Middle frontal gyrus (tissue), 1 donor: ENCODE measurements around the gene KATNAL1.
"Not testable (repeated sequence)": the region's sequence is repeated elsewhere in the genome, so short reads cannot be mapped to it uniquely, and the experiment has no call there.

Source experiments
- DNase-seq: peaks from one replicate; pipeline ENCODE4 v3.0.0-alpha.2; 2015; ENCODE audit warnings: low spot score; ENCODE audit errors: extremely low spot score

The KATNAL1 gene

GRCh38 chr13:30222254-30222653 lies 85.1 kb downstream of the KATNAL1 start:
- no peak for DNase-seq

DNA sequence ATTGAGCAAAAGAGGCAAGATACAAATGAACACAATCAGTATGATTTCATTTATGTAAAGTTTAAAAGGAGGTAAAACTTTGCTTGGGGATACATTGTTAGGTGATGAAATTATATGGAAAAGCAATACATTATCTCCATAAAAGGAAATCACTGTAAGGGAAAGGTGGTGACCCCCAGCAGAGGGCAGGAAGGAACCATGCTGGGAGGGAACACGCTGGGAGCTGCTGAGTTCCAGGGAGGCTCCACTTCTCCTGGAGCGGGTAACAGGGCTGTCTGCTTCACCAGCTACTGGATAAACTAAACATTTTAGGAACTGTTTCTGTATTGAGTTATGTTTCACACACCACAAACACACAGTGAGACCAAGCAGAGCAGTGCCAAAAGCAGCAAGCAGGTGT lies 91.2 kb downstream of the KATNAL1 start:
- no peak for DNase-seq

DNA sequence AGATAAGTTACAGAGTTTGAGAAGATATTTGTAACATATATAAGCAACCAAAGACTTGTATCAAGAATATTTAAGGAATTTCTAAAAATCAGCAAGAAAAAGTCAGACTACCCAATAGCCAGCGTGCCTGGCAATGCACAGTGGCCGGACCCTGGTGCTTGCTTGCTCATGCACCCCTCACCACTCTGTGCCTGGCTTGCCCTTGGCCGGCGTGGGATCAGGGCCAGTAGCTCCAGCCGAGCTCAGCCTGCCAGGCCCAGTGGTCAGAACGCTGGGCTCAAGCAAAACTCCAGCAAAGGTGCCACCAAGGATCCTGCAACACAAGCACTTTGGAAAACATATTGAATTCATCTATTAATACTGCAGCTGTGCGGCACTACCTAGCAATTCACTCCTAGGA lies 95.1 kb downstream of the KATNAL1 start:
- DNase-seq = no peak

DNA sequence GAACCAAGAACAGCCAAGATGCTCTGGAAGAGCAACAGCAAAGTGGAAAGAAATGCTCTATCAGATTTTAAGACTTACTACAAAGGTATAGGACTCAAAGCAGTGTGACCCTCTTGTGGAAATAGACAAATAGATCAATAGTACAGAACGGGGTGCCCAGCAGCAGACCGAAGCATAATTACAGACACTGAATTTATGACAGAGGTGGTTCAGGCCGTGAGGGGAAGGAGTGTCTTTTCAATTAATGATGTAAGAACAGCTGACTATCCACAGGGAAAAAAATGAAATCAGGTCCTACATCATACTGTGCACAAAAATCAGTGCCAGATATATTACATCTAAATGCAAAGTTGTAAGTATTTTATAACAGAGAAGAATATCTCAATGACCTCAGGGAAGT lies 95.6 kb downstream of the KATNAL1 start:
- no peak for DNase-seq

GRCh38 chr13:30204564-30204963 lies 102.8 kb downstream of the KATNAL1 start:
- DNase-seq = no peak

- DNase-seq = no peak
Measured at GRCh38 chr13:30196025-30196424, 111.3 kb downstream of the KATNAL1 start.

DNA sequence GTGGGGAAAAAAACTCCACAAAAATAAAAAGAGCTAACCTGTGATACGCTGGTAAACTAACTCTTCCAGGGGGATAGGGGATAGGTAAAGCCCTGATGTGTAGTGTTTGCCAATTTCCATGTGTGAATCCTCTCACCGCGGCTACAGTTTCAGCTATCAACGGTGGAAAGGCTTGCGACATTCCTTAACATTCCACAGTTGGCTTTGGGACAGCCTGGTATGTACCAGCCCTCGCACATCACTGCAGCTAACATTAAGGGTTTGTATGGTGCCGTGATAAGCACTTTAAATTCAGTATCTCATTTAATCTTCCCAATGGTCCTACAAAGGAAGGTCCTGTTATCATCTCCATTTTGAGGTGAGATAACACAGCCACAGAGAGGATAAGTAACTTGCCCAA lies 112.4 kb downstream of the KATNAL1 start:
- no peak for DNase-seq

DNA sequence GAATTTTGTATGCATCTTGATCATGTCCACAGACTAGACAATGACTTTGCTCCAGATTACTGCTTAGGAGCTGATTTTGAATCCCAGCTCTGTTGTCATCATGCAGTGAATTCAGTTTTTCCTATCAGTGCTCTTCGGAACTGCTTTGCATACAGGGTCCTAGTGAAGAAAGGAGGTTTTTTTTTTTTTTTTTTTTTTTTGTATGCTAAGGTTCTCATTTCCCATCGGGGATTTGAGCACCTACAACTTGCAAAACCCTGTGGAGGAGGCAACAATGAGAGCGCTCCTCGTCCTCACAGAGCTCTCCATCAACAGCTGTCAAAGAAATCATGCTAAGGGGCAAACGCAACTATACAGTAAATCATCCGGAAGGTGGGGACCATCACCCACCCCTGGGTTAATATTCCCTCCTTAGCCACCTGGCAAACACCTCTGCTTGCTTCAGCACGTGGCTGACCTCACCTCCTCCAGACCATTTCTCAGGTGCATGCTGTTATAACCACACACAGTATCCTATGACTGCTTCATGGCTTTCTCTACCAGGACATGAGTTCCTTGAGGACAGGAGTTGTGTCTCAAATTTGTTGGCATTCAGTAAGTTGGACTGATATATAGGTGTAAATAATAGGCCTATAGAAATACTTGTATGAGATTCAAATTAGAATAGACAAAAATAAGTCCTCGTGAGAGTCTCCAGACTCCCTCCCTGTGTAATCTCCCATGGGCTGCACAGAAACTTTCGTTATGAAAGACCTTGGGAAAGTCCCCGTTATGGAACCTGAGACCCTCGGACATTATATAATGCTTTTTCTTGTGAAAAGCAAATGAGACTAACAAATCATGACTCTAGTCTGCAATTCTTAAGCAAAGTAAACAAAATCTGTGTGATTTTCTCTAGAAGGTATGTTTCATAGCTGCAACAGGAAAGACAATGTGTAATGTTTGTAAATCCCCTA lies 113.8 kb downstream of the KATNAL1 start:
- no peak for DNase-seq

DNA sequence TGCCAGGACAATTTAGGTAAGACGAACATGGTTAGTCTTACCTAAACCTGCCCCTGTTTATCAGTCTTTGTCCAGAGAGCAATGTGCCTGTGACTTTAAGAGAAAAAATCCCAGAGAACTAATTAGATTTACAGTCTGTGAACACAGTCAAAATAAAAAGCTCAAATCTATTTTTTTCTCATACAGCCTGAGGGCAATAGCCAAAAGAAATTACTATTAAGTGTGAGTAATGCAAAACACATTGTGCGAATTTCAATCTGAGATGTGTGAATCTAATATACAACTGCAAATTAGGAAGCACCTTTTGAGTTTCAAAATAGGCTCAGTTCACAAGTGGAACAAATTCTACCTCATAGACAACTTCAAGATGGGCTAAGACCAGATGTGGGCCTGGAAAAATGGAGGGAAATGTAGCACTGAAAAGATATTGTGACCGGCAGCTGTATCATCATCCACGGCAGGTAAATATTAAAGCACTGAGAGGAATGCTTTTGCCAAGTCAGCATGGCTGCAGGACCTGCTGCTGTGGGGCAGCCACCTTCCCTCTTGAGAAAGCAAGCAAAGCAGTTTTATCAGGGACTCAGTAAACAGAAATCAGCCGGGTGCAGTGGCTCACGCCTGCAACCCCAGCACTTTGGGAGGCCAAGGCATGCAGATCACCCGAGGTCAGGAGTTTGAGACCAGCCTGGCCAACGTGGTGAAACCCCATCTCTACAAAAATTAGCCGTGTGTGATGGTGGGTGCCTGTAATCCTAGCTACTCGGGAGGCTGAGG lies 114.8 kb downstream of the KATNAL1 start:
- DNase-seq = no peak

- DNase-seq = no peak
Measured at GRCh38 chr13:30191491-30192100, 115.8 kb downstream of the KATNAL1 start.

- no peak for DNase-seq
Measured at GRCh38 chr13:30186634-30187415, 120.5 kb downstream of the KATNAL1 start.

DNA sequence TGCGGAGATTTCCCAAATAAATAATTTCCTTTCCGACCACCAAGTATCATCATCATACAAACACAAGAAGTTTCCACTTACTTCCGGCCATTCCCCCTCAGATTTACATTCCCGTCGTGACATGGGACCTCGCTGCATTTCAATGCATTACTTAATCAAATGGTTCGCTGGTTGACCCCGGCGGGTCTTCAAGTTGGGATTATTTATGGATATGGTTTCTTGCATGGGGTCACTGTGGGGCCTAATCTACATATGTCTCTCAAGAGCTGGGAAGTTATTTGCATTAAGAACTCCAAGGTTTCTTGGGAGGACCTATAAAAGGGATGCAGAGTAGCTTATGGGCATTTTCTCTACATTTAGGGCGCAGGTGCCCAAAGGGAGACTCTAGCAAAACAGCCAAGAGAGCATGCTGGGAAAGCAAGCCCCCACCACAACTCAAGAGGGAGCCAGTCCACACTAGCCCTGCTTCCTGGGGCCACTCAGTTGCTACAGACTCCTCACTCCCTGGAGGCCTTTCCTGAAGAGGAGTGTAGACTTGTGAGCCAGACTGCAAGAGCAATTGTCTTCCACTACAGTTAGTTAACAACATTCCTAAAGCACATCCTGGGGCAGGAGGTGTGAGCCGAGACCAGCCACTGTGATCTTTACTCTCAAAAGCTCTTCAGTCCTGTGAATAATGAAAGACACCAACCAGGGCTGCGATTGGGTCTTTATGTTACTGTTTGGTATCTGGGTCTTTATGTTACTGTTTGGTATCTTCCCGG lies 125.3 kb downstream of the KATNAL1 start:
- no peak for DNase-seq

DNA sequence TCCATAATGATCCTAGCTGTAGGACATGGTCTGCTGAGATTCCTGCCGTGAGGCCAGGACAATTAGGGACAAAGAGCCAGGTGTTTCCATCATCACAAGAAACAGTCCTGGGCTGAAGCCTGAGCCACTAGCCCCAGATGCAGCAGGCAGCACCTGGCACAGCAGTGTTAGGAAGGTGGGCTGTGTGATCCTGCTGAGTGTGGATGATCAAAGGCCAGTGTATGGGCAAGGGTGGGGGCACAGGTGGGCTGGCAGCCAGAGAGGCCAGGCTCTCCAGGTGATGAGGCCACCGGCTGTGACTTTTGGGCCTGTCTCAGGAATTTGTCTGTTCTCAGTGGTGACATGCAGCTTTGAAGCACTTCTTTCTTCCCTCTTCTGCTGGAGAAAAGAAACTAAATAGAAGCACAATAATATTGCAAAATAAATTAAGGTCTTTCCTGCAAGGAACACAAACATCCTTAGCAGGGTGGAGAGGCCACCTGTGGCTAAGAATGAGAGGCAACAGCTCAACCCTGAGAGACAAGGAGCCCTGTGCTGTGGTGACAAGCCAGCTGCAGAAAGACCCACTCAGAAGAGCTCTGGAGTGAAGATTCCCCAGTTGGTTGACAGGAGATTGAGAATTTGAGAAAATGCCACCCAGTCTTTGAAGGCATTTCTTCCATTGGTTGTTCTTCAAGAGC lies 127.6 kb downstream of the KATNAL1 start:
- DNase-seq = no peak

DNA sequence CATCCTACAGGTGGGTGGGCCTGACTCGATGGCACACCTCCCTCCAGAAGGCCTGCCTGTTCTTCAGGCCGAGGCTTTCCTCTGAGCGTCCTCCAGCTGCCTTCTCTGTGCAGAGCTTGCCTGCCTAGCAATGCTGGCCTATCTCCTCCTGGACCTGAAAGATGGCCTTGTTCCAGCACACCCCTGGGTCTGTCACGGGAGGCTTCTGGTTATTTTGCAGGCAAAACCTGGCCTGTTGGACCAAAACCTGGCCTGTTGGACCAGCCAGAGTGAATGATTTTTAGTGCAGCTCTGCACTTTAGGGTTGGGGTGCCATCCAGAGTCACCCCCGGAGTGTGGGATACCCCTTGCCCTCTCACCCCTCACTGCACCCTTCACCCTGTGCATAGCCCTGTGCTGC lies 128.4 kb downstream of the KATNAL1 start:
- DNase-seq = no peak

- DNase-seq = no peak
Measured at GRCh38 chr13:30175166-30175565, 132.2 kb downstream of the KATNAL1 start.

DNA sequence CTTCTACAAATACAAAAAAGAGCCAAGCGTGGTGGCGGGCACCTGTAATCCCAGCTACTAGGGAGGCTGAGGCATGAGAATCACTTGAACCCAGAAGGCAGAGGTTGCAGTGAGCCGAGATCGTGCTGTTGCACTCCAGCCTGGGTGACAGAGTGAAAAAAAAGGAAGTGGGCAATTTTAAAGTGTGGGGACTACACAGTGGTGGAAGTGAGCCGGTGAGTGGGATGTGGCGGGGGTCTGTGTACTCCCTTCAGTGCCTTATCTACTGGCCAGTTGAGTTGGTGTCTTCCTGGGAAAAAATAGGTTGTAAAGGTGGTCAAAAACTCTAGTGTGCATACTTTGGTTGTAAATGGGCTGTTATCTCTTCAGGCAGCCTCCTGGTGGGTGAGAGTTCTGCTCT lies 133.1 kb downstream of the KATNAL1 start:
- DNase-seq = not testable (repeated sequence)

DNA sequence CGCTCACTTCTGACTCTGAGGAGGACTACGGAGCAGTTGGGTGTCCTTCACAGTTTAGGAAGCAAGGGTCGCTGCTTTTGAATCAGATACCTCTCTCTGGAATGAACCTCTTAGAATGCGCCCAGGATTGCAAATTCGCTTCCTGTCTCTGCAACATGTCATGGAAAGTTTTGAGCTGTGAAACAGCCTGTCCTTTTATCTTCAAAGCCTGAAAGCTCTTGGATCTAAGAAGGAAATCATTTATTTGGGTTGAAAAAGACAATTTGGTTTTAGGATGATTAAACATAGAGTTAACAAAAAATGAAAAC lies 134.1 kb downstream of the KATNAL1 start:
- DNase-seq = no peak

GRCh38 chr13:30172593-30173302 lies 134.6 kb downstream of the KATNAL1 start:
- no peak for DNase-seq

- no peak for DNase-seq
Measured at GRCh38 chr13:30170569-30170968, 136.8 kb downstream of the KATNAL1 start.
